HepG2 (cell line): Measurements from ENCODE around the gene HRH2.

ENCODE experiments used
- CBX2 ChIP-seq, 2 experiments: fragments of 200-600 bp in 1 of 2; sonication (generic); formaldehyde crosslinking in 1 of 2; IDR thresholded peaks; 2 replicates each; pipeline versions ENCODE4 v1.7.0 to v1.8.1; 2018 to 2022; ENCODE audit warnings: low read depth in 2 of 2, low read length in 1 of 2, mild to moderate bottlenecking in 1 of 2, missing genetic modification reagents in 1 of 2
- ESRRA ChIP-seq: sonication (generic); formaldehyde crosslinking; IDR thresholded peaks from 2 replicates; pipeline ENCODE4 v1.5.1; 2020; ENCODE audit warnings: mild to moderate bottlenecking, low read depth, missing genetic modification reagents
- EZH2 ChIP-seq: conservative IDR thresholded peaks from 2 replicates; pipeline ENCODE4 v1.6.1; 2012; ENCODE audit warnings: mild to moderate bottlenecking, low read depth, low read length, moderate library complexity
- SP4 ChIP-seq: sonication (generic); formaldehyde crosslinking; IDR thresholded peaks from 2 replicates; pipeline ENCODE4 v1.8.1; 2023; ENCODE audit warnings: mild to moderate bottlenecking, missing genetic modification reagents
- TCF7L2 ChIP-seq: IDR thresholded peaks from 2 replicates; pipeline ENCODE4 v1.6.1; 2011; ENCODE audit warnings: mild to moderate bottlenecking, low read depth, low read length, moderate library complexity
- ZNF414 ChIP-seq: sonication (generic); formaldehyde crosslinking; IDR thresholded peaks from 2 replicates; pipeline ENCODE4 v1.5.0; 2020; ENCODE audit warnings: missing genetic modification reagents
- TF ChIP-seq, protein P1 (sequence below): sonication (generic); formaldehyde crosslinking; IDR thresholded peaks from 2 replicates; pipeline ENCODE4 v1.5.0; 2020; ENCODE audit warnings: mild to moderate bottlenecking, missing genetic modification reagents, moderate library complexity
- TF ChIP-seq, protein P2 (sequence below): sonication (generic); formaldehyde crosslinking; IDR thresholded peaks from 2 replicates; pipeline ENCODE4 v1.5.0; 2020; ENCODE audit warnings: missing genetic modification reagents

DNA sequence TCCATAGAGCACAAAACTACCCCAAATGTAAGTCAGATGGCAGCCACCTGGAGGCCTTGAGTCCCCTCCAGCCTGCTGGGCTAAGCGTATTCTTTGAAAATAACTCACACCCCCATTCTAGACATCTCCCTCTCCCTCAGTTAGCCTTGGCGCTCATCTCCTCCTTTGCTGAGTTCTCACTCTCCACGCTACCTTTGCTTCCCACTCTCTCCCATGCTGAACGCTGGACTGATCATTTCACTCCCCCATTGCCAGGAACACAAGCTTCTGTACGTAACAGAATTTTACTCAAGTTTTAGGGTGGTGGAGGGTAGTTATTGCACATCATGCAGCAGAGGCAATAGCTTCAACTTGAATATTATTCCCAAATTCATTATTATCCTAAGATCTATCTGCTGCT, 47.5 kb upstream of the HRH2 start:
- TF ChIP-seq, protein P1, sequence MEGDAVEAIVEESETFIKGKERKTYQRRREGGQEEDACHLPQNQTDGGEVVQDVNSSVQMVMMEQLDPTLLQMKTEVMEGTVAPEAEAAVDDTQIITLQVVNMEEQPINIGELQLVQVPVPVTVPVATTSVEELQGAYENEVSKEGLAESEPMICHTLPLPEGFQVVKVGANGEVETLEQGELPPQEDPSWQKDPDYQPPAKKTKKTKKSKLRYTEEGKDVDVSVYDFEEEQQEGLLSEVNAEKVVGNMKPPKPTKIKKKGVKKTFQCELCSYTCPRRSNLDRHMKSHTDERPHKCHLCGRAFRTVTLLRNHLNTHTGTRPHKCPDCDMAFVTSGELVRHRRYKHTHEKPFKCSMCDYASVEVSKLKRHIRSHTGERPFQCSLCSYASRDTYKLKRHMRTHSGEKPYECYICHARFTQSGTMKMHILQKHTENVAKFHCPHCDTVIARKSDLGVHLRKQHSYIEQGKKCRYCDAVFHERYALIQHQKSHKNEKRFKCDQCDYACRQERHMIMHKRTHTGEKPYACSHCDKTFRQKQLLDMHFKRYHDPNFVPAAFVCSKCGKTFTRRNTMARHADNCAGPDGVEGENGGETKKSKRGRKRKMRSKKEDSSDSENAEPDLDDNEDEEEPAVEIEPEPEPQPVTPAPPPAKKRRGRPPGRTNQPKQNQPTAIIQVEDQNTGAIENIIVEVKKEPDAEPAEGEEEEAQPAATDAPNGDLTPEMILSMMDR, result no peak
- no peak for TF ChIP-seq SP4
- TF ChIP-seq EZH2, result no peak
- TF ChIP-seq, protein P2, sequence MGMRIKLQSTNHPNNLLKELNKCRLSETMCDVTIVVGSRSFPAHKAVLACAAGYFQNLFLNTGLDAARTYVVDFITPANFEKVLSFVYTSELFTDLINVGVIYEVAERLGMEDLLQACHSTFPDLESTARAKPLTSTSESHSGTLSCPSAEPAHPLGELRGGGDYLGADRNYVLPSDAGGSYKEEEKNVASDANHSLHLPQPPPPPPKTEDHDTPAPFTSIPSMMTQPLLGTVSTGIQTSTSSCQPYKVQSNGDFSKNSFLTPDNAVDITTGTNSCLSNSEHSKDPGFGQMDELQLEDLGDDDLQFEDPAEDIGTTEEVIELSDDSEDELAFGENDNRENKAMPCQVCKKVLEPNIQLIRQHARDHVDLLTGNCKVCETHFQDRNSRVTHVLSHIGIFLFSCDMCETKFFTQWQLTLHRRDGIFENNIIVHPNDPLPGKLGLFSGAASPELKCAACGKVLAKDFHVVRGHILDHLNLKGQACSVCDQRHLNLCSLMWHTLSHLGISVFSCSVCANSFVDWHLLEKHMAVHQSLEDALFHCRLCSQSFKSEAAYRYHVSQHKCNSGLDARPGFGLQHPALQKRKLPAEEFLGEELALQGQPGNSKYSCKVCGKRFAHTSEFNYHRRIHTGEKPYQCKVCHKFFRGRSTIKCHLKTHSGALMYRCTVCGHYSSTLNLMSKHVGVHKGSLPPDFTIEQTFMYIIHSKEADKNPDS (CRISPR knock-in tag), result no peak
- TF ChIP-seq ESRRA (CRISPR knock-in tag), result no peak
- TF ChIP-seq TCF7L2, result no peak
- TF ChIP-seq CBX2 (IDR thresholded peaks at IDR 0.05; ENCODE audit: low read depth, low read length), result no peak
- TF ChIP-seq CBX2 (CRISPR knock-in tag; IDR thresholded peaks at IDR 0.05; ENCODE audit: low read depth), result no peak
- no peak for TF ChIP-seq ZNF414 (CRISPR knock-in tag)
